Measurements from ENCODE around the gene ANO1.

GRCh38 chr11:70161043-70161625, 83.0 kb downstream of the ANO1 start:
- TF ChIP-seq CTCF (IDR thresholded peaks at IDR 0.05; ENCODE audit: low read depth, low read length, missing input control) (no peak), TAF1 (conservative IDR thresholded peaks at IDR 0.05) (no peak), MAX (IDR thresholded peaks at IDR 0.05) (no peak), RAD21 (IDR thresholded peaks at IDR 0.05) (no peak), EGR1 (IDR thresholded peaks at IDR 0.05; ENCODE audit: low read depth in 2 of 2) (no peak), ATF3 (IDR thresholded peaks at IDR 0.05) (no peak), GABPA (IDR thresholded peaks at IDR 0.05 in 1 of 2, conservative IDR thresholded peaks at IDR 0.05 in 1 of 2) (no peak), REST (IDR thresholded peaks at IDR 0.05) (no peak), JUND (IDR thresholded peaks at IDR 0.05) (no peak), SP1 (IDR thresholded peaks at IDR 0.05) (no peak), ZBTB33 (IDR thresholded peaks at IDR 0.05) (no peak)

All from liver (tissue), 3 donors.